ENCODE results near the gene SERPINB7. TPM values are rescaled to one million over a fixed set of nuclear protein-coding genes. Genes with fewer than 3 reads are reported as not detected.

Gene SERPINB7
- polyA plus RNA-seq, 3 donors, result 0.32 to 0.76 (median 0.47) TPM

- DNase-seq (ENCODE audit: low read depth in 3 of 3, low spot score in 2 of 3), result no peak
These were observed 62.4 kb downstream of the SERPINB7 start for GRCh38 chr18:63837590-63837989.

- DNase-seq (ENCODE audit: low read depth in 3 of 3, low spot score in 2 of 3), result no peak
These were observed 67.8 kb downstream of the SERPINB7 start for GRCh38 chr18:63843008-63843407.

- DNase-seq (ENCODE audit: low read depth in 3 of 3, low spot score in 2 of 3), result peak in 1 of 3 donors; percentile 10
These were observed 69.0 kb downstream of the SERPINB7 start for GRCh38 chr18:63844254-63844653.

GRCh38 chr18:63848159-63848558, 72.9 kb downstream of the SERPINB7 start:
- peak in 2 of 3 donors; percentile 21 to 24 for DNase-seq (ENCODE audit: low read depth in 3 of 3, low spot score in 2 of 3)

- no peak for DNase-seq (ENCODE audit: low read depth in 3 of 3, low spot score in 2 of 3)
These were observed 74.8 kb downstream of the SERPINB7 start for GRCh38 chr18:63850020-63850419.

- no peak for DNase-seq (ENCODE audit: low read depth in 3 of 3, low spot score in 2 of 3)
These were observed 75.4 kb downstream of the SERPINB7 start for GRCh38 chr18:63850636-63851035.

Other genes starting within 250 kb of the SERPINB7 start
- under 1 TPM in 1 of 3 donors, not detected in 2; 0.10 TPM for gene SERPINB12, start 233.0 kb upstream of the SERPINB7 start, polyA plus RNA-seq (ENCODE audit: insufficient read length in 3 of 3)
- gene SERPINB13, start 188.1 kb upstream of the SERPINB7 start, polyA plus RNA-seq (ENCODE audit: insufficient read length in 3 of 3), result not detected
- not detected for gene SERPINB4, start 131.2 kb upstream of the SERPINB7 start, polyA plus RNA-seq (ENCODE audit: insufficient read length in 3 of 3)
- under 1 TPM in 2 of 3 donors, not detected in 1; 0.12 to 0.17 TPM for gene SERPINB3, start 113.5 kb upstream of the SERPINB7 start, polyA plus RNA-seq (ENCODE audit: insufficient read length in 3 of 3)
- not detected for gene SERPINB11, start 72.5 kb upstream of the SERPINB7 start, polyA plus RNA-seq (ENCODE audit: insufficient read length in 3 of 3)
- gene SERPINB2, start 112.3 kb downstream of the SERPINB7 start, polyA plus RNA-seq (ENCODE audit: insufficient read length in 3 of 3), result under 1 TPM in 2 of 3 donors, not detected in 1; 0.06 to 0.15 TPM
- under 1 TPM; 0.06 to 0.58 (median 0.40) TPM for gene SERPINB10, start 132.5 kb downstream of the SERPINB7 start, polyA plus RNA-seq (ENCODE audit: insufficient read length in 3 of 3)
- 1 to 10 TPM in 2 of 3 donors, under 1 TPM in 1; 0.78 to 2.2 (median 1.6) TPM for gene HMSD, start 173.9 kb downstream of the SERPINB7 start, polyA plus RNA-seq (ENCODE audit: insufficient read length in 3 of 3)
- 1 to 10 TPM; 3.2 to 4.5 (median 3.9) TPM for gene SERPINB8, start 194.7 kb downstream of the SERPINB7 start, polyA plus RNA-seq (ENCODE audit: insufficient read length in 3 of 3)